Measurements from ENCODE around the gene GRM4. TPM values are rescaled to one million over a fixed set of nuclear protein-coding genes. Genes with fewer than 3 reads are reported as not detected.

Gene GRM4
- total RNA-seq, 1 experiment from 2014 or later = 5.6 TPM

- no CpG with 5 or more reads among the region's 20 CpGs for WGBS (ENCODE audit: extremely low coverage, insufficient read length, low lambda C conversion rate)
- no peak overlapping the region for H2AK5ac ChIP-seq (ENCODE audit: insufficient read length, low read length)
- no peak overlapping the region for H3K27ac ChIP-seq (ENCODE audit: insufficient read length, low read depth, low read length)
- no peaks in the 10 kb centered on the region for H3K27me3 ChIP-seq (ENCODE audit: insufficient read depth, low read length)
- Mint-ChIP-seq H3K4me1 (peaks cover 7 to 10% of the 10 kb centered on the region in 2 experiments; a peak in 3 of 4 replicates), H3K27me3 (ENCODE audit: low read depth) (peaks cover 4% of the 10 kb centered on the region), H3K9me3 (no peaks in the 10 kb centered on the region), H3K36me3 (ENCODE audit: insufficient read depth in 1 of 3, low read depth in 3 of 3) (peaks cover 0 to 3% (median 0%) of the 10 kb centered on the region in 3 experiments; a peak in 2 of 7 replicates), H3K27ac (no peak overlapping the region), H3K4me3 (no peak overlapping the region)
- no peak for DNase-seq
- no peak overlapping the region for H2BK15ac ChIP-seq (ENCODE audit: low read depth, low read length)
- H4K20me1 ChIP-seq (ENCODE audit: control insufficient read depth, insufficient read depth, insufficient read length) = no peaks in the 10 kb centered on the region
- H2BK120ac ChIP-seq (ENCODE audit: low read depth, low read length, poor library complexity, severe bottlenecking) = no peak overlapping the region
- H3K14ac ChIP-seq (ENCODE audit: insufficient read depth, low read length) = no peak overlapping the region
- H3K4me2 ChIP-seq (ENCODE audit: insufficient read depth, insufficient read length, low read length) = no peak overlapping the region
- H3K9me3 ChIP-seq (ENCODE audit: control insufficient read depth, low read depth, low read length) = no peaks in the 10 kb centered on the region
- TF ChIP-seq, protein P1, sequence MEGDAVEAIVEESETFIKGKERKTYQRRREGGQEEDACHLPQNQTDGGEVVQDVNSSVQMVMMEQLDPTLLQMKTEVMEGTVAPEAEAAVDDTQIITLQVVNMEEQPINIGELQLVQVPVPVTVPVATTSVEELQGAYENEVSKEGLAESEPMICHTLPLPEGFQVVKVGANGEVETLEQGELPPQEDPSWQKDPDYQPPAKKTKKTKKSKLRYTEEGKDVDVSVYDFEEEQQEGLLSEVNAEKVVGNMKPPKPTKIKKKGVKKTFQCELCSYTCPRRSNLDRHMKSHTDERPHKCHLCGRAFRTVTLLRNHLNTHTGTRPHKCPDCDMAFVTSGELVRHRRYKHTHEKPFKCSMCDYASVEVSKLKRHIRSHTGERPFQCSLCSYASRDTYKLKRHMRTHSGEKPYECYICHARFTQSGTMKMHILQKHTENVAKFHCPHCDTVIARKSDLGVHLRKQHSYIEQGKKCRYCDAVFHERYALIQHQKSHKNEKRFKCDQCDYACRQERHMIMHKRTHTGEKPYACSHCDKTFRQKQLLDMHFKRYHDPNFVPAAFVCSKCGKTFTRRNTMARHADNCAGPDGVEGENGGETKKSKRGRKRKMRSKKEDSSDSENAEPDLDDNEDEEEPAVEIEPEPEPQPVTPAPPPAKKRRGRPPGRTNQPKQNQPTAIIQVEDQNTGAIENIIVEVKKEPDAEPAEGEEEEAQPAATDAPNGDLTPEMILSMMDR (conservative IDR thresholded peaks at IDR 0.05) = no peak
- H2BK20ac ChIP-seq (ENCODE audit: low read depth, low read length, poor library complexity, severe bottlenecking) = no peak overlapping the region
- H3T11ph ChIP-seq (ENCODE audit: low read length) = no peak overlapping the region
- no peaks in the 10 kb centered on the region for H3K79me1 ChIP-seq (ENCODE audit: insufficient read depth, low read depth, low read length, poor library complexity, severe bottlenecking)
- no peaks in the 10 kb centered on the region for H3K79me2 ChIP-seq (ENCODE audit: insufficient read depth, low read length)
- H3K4me1 ChIP-seq (ENCODE audit: insufficient read depth, low read length) = no peaks in the 10 kb centered on the region
- no peak overlapping the region for H4K91ac ChIP-seq (ENCODE audit: insufficient read length, low read depth, low read length)
- no peak overlapping the region for H3K9ac ChIP-seq (ENCODE audit: extremely low read depth, insufficient read length, low read length)
- H2BK5ac ChIP-seq (ENCODE audit: insufficient read length, low read length) = no peak overlapping the region
- no peak overlapping the region for H4K8ac ChIP-seq (replicated peaks; ENCODE audit: insufficient read length, low read depth, low read length)
- H3K56ac ChIP-seq (ENCODE audit: insufficient read length, low read depth, low read length) = no peak overlapping the region
- no peaks in the 10 kb centered on the region for H3K23me2 ChIP-seq (ENCODE audit: insufficient read length, low read depth, low read length, poor library complexity, severe bottlenecking)
- no peak overlapping the region for H3K4ac ChIP-seq (ENCODE audit: low read depth, low read length)
- no peak overlapping the region for H3K23ac ChIP-seq (ENCODE audit: insufficient read length, low read depth, low read length)
- H2AFZ ChIP-seq (ENCODE audit: low read length) = no peak overlapping the region
- H3K18ac ChIP-seq (ENCODE audit: insufficient read length, low read depth, low read length) = no peak overlapping the region
- no peak overlapping the region for H2BK12ac ChIP-seq (ENCODE audit: insufficient read length, low read depth, low read length)
- no peak overlapping the region for H4K5ac ChIP-seq (ENCODE audit: insufficient read length, low read depth, low read length)
Measured at GRCh38 chr6:34036357-34037069, 109.4 kb downstream of the GRM4 start.

Measured in H9 (cell line).